Astrocyte of the cerebellum (primary cell): ENCODE data around the gene EXOC8.
"Not testable (repeated sequence)": the region's sequence is repeated elsewhere in the genome, so short reads cannot be mapped to it uniquely, and the experiment has no call there.

Source experiments
- DNase-seq: peaks from one replicate; pipeline ENCODE4 v3.0.0-alpha.2; 2011; ENCODE audit warnings: low read depth
- H3K4me3 ChIP-seq: 2 replicates; pipeline ENCODE4 v1.5.1; 2011; ENCODE audit warnings: mild to moderate bottlenecking, low read depth, low read length, moderate library complexity
- in situ Hi-C: cut with HindIII; loops from 2 replicates; pipeline ENCODE4 v1.10.0; 2017; ENCODE audit warnings: low sequenced_read_pairs
- TF ChIP-seq, protein P1 (sequence below): IDR thresholded peaks from 2 replicates; pipeline ENCODE4 v1.5.1; 2012; ENCODE audit warnings: low read length, low read depth, moderate library complexity, mild to moderate bottlenecking; ENCODE audit errors: missing control alignments

The EXOC8 gene

GRCh38 chr1:231355171-231355570, 17.5 kb upstream of the EXOC8 start:
- H3K4me3 ChIP-seq = no peak overlapping the region
- no peak for DNase-seq
- TF ChIP-seq, protein P1, sequence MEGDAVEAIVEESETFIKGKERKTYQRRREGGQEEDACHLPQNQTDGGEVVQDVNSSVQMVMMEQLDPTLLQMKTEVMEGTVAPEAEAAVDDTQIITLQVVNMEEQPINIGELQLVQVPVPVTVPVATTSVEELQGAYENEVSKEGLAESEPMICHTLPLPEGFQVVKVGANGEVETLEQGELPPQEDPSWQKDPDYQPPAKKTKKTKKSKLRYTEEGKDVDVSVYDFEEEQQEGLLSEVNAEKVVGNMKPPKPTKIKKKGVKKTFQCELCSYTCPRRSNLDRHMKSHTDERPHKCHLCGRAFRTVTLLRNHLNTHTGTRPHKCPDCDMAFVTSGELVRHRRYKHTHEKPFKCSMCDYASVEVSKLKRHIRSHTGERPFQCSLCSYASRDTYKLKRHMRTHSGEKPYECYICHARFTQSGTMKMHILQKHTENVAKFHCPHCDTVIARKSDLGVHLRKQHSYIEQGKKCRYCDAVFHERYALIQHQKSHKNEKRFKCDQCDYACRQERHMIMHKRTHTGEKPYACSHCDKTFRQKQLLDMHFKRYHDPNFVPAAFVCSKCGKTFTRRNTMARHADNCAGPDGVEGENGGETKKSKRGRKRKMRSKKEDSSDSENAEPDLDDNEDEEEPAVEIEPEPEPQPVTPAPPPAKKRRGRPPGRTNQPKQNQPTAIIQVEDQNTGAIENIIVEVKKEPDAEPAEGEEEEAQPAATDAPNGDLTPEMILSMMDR = no peak
- in situ Hi-C loops = loop anchor here (25.0 kb wide), 1 partner anchor 232 kb away; no protein-coding TSS in a partner anchor

DNA sequence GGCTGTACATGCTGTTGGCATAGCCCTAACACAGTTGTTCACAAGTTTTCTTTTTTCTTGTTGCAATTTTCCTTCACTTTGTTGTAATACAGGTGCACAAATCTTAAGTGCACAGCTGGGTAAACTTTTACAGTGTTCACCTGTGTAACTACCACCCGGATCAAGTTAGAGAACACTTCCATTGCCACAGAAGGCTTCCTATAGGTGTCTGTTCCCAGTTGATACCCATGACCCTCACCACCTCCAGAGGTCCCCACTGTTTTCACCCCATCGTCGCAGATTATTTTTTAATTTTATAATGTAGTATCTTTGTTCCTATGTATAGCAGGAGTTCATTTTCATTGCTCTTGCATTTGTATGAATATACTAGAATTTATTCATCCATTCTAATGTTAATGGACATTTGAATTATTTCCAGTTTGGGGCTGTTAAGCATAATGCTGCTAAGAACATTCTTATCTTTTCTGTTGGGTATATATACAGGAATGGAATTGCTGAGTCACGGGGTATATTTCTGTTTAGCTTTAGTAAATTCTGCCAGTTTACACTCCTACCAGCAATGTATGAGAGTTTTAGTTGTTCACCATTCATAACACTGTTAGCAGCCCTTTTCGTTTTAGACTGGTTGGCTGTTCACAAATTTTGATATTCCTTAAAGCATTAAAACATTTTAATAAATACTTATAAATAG, 16.8 kb upstream of the EXOC8 start:
- H3K4me3 ChIP-seq = no peak overlapping the region
- in situ Hi-C loops = loop anchor here (25.0 kb wide), 1 partner anchor 233 kb away; no protein-coding TSS in a partner anchor
- TF ChIP-seq, protein P1 = no peak
- no peak for DNase-seq

GRCh38 chr1:231353086-231353485, 15.4 kb upstream of the EXOC8 start:
- in situ Hi-C loops = loop anchor here (25.0 kb wide), 1 partner anchor 234 kb away; no protein-coding TSS in a partner anchor
- DNase-seq = no peak
- TF ChIP-seq, protein P1 = no peak
- no peak overlapping the region for H3K4me3 ChIP-seq

GRCh38 chr1:231351816-231352215, 14.2 kb upstream of the EXOC8 start:
- in situ Hi-C loops = loop anchor here (25.0 kb wide), 1 partner anchor 235 kb away; no protein-coding TSS in a partner anchor
- TF ChIP-seq, protein P1 = no peak
- no peak overlapping the region for H3K4me3 ChIP-seq
- no peak for DNase-seq

DNA sequence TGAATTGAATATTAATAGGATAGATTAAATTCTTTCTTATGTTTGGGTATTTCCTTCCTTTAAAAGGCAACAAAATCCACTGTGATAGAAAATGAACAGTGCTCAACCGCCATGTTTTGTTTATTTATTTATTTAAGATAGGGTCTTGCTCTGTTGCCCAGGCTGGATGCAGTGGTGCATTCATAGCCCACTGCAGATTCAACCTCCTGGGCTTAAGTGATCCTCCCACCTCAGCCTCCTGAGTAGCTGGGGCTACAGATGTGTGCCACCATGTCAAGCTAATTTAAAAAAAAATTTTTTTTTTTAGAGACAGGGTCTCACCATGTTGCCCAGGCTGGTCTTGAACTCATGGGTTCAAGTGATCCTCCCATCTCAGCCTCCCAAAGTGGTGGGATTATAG, 11.2 kb upstream of the EXOC8 start:
- H3K4me3 ChIP-seq, DNase-seq, in situ Hi-C loops: not testable (repeated sequence)

- no peak overlapping the region for H3K4me3 ChIP-seq
- TF ChIP-seq, protein P1 = no peak
- in situ Hi-C loops = no loop called here
- no peak for DNase-seq
Measured at GRCh38 chr1:231348442-231348841, 10.8 kb upstream of the EXOC8 start.

DNA sequence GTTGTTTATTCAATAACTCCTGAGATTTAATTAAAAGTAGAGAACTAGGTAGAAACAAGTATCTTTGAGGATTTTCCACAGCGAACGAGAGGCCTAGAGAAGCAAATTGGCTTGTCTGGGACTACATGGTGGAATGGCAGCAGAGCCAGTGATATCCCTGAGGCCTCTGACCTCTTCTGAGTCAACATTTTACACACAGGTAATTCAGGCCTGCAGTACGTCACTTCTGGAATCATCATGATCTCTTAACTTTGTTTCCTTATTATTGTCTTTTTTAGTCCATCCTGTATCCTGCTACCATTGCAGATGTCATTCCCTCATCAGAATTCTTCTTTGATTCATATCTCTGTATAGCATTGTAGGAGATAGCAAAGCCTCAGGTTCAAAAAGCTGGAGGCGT, 10.3 kb upstream of the EXOC8 start:
- no peak overlapping the region for H3K4me3 ChIP-seq
- no peak for DNase-seq
- TF ChIP-seq, protein P1 = no peak
- in situ Hi-C loops = no loop called here
